Measurements from ENCODE around the gene CUL4B.

- TF ChIP-seq CTCF (IDR thresholded peaks at IDR 0.05) = no peak
- TF ChIP-seq POLR2A (IDR thresholded peaks at IDR 0.05) = no peak
Observed at GRCh38 chrX:120512627-120513026, 48.1 kb downstream of the CUL4B start.
